Brain microvascular endothelial cell (primary cell): ENCODE measurements around the gene DNAI7.

Experiments used
- DNase-seq: peaks from one replicate; pipeline ENCODE4 v3.0.0-alpha.2; 2020
- H3K27ac ChIP-seq: fragments of 250-450 bp; sonication (Bioruptor Pico); 2 replicates; pipeline ENCODE4 v1.5.1; 2020; ENCODE audit warnings: mild to moderate bottlenecking, moderate library complexity
- H3K27me3 ChIP-seq: fragments of 250-450 bp; sonication (Bioruptor Pico); replicated peaks from 2 replicates; pipeline ENCODE4 v1.5.1; 2020; ENCODE audit warnings: mild to moderate bottlenecking
- H3K36me3 ChIP-seq: fragments of 250-450 bp; sonication (Bioruptor Pico); replicated peaks from 2 replicates; pipeline ENCODE4 v1.5.1; 2020; ENCODE audit warnings: mild to moderate bottlenecking
- H3K4me3 ChIP-seq: 2 replicates; pipeline ENCODE4 v1.5.1; 2011; ENCODE audit warnings: low read depth, mild to moderate bottlenecking, control low read depth, low read length, moderate library complexity
- in situ Hi-C: cut with HindIII; loops from 2 replicates; pipeline ENCODE4 v1.10.0; 2017; ENCODE audit warnings: low sequenced_read_pairs, low pct_ligation_motif_present
- TF ChIP-seq, protein P1 (sequence below): IDR thresholded peaks from 2 replicates; pipeline ENCODE4 v1.5.1; 2011; ENCODE audit warnings: low read depth, mild to moderate bottlenecking, moderate library complexity, low read length, control low read depth, inconsistent platforms; ENCODE audit errors: missing control alignments

The DNAI7 gene

DNA sequence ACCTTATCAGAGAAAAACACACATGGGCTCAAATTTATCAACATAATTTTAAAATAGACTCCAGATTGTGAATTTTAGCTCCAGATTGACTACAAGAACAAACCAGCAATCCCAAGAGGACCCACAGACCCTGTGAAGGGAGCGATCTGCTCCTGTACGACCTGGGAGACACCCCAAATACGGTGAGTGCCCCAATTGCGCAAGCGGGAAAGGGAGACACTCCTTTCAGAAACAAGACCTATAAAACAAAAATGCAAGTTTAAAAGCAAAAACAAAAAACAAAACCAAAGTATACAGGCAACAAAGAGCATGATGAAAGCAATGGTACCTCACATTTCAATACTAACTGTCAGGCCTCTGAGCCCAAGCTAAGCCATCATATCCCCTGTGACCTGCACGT lies 32.1 kb downstream of the DNAI7 start:
- no peak overlapping the region for H3K27ac ChIP-seq
- TF ChIP-seq, protein P1, sequence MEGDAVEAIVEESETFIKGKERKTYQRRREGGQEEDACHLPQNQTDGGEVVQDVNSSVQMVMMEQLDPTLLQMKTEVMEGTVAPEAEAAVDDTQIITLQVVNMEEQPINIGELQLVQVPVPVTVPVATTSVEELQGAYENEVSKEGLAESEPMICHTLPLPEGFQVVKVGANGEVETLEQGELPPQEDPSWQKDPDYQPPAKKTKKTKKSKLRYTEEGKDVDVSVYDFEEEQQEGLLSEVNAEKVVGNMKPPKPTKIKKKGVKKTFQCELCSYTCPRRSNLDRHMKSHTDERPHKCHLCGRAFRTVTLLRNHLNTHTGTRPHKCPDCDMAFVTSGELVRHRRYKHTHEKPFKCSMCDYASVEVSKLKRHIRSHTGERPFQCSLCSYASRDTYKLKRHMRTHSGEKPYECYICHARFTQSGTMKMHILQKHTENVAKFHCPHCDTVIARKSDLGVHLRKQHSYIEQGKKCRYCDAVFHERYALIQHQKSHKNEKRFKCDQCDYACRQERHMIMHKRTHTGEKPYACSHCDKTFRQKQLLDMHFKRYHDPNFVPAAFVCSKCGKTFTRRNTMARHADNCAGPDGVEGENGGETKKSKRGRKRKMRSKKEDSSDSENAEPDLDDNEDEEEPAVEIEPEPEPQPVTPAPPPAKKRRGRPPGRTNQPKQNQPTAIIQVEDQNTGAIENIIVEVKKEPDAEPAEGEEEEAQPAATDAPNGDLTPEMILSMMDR, result no peak
- in situ Hi-C loops, result no loop called here
- no peaks in the 10 kb centered on the region for H3K27me3 ChIP-seq
- no peak for DNase-seq
- no peaks in the 10 kb centered on the region for H3K36me3 ChIP-seq
- H3K4me3 ChIP-seq, result no peak overlapping the region

DNA sequence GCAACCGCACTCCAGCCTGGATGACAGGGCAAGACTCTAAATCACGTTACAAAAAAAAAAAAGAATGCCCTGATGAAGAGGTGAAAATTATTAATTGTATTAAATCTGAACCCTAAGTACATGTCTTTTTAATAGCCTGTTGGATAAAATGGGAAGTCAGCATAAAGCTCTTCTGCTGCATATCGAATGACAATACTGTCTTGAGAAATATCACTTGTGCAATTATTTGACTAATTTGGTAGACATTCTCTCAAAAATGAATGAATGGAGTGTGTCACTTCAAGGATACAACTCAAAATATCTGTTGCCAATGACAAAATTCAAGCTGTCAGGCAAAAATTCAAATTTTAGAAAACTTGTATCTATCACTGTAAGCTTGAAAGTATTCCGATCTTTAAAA lies 38.9 kb downstream of the DNAI7 start:
- Histone ChIP-seq H3K27ac (no peak overlapping the region), H3K36me3 (no peaks in the 10 kb centered on the region), H3K4me3 (no peak overlapping the region), H3K27me3 (no peaks in the 10 kb centered on the region)
- TF ChIP-seq, protein P1, result no peak
- DNase-seq, result no peak
- in situ Hi-C loops, result no loop called here

DNA sequence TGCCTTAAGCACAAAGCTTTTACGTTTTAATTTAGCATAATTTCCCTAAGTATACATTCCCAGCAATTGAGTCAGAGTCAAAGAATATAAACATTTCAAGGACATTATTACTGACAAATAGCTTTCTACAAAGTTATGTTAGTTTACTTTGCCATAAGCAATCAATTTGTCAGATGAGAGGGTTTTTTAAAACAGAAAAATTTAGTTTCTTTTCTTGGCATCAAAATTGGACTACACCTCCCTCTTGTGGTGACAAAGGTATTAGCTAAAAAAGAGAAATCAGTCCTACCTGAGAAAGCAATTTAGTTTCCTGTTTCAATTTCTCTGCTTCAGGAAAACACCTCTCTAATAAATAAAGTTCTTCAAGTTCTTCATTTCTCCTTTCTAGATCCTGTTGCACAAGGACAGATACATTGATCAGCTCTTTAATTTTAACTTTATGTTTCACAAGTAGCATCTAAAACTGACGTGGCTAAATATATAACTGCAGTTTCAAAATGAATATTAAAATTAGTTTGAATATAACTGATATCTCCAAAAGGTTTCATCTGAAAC lies 39.9 kb downstream of the DNAI7 start:
- H3K36me3 ChIP-seq, result no peaks in the 10 kb centered on the region
- TF ChIP-seq, protein P1, result peak; percentile 45
- H3K4me3 ChIP-seq, result no peak overlapping the region
- no peaks in the 10 kb centered on the region for H3K27me3 ChIP-seq
- DNase-seq, result no peak
- in situ Hi-C loops, result no loop called here
- no peak overlapping the region for H3K27ac ChIP-seq

DNA sequence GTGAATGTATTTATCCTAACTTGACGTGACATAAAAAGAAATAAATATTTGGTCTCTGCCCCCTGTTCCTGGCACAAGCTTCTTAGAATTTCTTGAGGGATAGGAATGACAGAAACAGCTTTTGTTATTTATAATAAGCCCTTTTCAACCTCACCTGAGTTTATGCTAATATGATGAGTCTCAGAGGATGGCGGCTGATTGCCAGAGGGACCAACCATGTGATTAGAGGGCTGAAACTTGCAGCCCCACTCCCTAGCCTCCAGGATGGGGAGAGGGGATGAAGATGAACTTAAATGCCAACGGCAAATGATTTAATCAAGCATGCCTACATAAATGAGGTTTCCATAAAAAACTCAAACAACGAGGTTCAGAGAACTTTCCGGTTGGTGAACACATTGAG lies 42.9 kb downstream of the DNAI7 start:
- peak overlapping the region; percentile 55 for H3K27ac ChIP-seq
- DNase-seq, result no peak
- TF ChIP-seq, protein P1, result no peak
- in situ Hi-C loops, result no loop called here
- H3K27me3 ChIP-seq, result no peaks in the 10 kb centered on the region
- no peak overlapping the region for H3K4me3 ChIP-seq
- H3K36me3 ChIP-seq, result no peaks in the 10 kb centered on the region

DNA sequence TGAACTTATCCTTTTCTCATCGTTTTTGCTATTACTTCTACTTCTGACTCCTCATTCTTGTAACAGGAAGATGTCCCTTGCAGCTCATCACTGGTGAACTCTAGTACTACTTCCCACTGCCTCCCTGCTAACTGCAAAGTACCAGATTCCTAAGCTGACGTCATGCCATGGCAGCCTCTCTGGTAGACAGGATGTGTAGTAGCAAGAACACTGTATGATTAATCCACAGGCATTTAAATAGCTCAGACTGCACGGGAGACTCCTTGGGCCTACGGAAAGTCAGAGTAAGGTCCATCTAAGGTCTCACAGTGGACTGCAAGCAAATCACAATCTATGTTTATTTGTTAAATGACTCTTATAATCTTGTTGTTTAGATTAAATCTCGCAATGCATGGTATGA lies 43.5 kb downstream of the DNAI7 start:
- in situ Hi-C loops, result no loop called here
- H3K27ac ChIP-seq, result peak overlapping the region; percentile 55
- H3K36me3 ChIP-seq, result no peaks in the 10 kb centered on the region
- TF ChIP-seq, protein P1, result no peak
- no peaks in the 10 kb centered on the region for H3K27me3 ChIP-seq
- H3K4me3 ChIP-seq, result no peak overlapping the region
- peak; percentile 99 for DNase-seq

DNA sequence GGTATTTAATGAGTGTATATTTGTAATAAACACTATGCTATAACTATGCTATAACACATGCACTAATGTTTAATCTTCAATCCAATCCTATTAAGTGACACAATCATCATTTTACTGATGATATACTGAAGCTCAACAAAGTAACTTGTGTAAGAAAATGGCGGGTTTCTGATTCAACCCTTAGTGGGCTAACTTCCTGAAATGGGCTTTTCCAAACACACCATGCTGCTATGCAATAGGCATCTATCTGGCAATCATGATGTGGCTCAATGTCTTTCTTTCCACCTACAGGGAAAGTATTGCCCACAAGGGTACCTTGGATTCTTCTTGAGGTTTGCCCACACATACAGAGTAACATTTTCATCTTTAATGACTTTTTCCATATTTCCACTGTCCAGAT lies 48.3 kb downstream of the DNAI7 start:
- TF ChIP-seq, protein P1, result no peak
- no peak overlapping the region for H3K4me3 ChIP-seq
- H3K36me3 ChIP-seq, result no peaks in the 10 kb centered on the region
- DNase-seq, result no peak
- in situ Hi-C loops, result loop anchor here (25.0 kb wide), 1 partner anchor 159 kb away; no protein-coding TSS in a partner anchor
- no peaks in the 10 kb centered on the region for H3K27me3 ChIP-seq
- H3K27ac ChIP-seq, result no peak overlapping the region
